Vagina (tissue), 2 donors: Measurements from ENCODE around the gene CHD5. TPM values are rescaled to one million over a fixed set of nuclear protein-coding genes. Genes with fewer than 3 reads are reported as not detected.

Experiments used
- DNase-seq, 2 donors: peaks; one replicate each; pipeline ENCODE4 v3.0.0-alpha.2; 2017; ENCODE audit errors: extremely low spot score in 2 of 2
- H3K27ac ChIP-seq: fragments of 200-600 bp; sonication (generic); one replicate; pipeline ENCODE4 v1.5.1; 2019
- H3K27me3 ChIP-seq: fragments of 200-600 bp; sonication (generic); one replicate; pipeline ENCODE4 v1.5.1; 2019
- H3K36me3 ChIP-seq, 2 donors: fragments of 200-600 bp; sonication (generic); one replicate each; pipeline ENCODE4 v1.5.1; 2017 to 2019
- H3K4me1 ChIP-seq: fragments of 200-600 bp; sonication (generic); one replicate; pipeline ENCODE4 v1.5.1; 2019
- H3K4me3 ChIP-seq, 2 donors: fragments of 200-600 bp; sonication (generic); 1 replicate in 1 of 2; 2 replicates in 1 of 2; pipeline ENCODE4 v1.5.1; 2016 to 2019
- H3K9me3 ChIP-seq: fragments of 200-600 bp; sonication (generic); one replicate; pipeline ENCODE4 v1.5.1; 2019
- POLR2A ChIP-seq, 2 donors: fragments of 450-650 bp; IDR thresholded peaks; one replicate each; pipeline ENCODE4 v1.6.1; 2017; ENCODE audit warnings: antibody characterized with exemption in 2 of 2, mild to moderate bottlenecking in 2 of 2, moderate library complexity in 2 of 2
- POLR2AphosphoS5 ChIP-seq, 2 donors: sonication (generic); formaldehyde crosslinking; IDR thresholded peaks; one replicate each; pipeline ENCODE4 v1.9.0; 2017; ENCODE audit warnings: antibody characterized with exemption in 2 of 2, mild to moderate bottlenecking in 2 of 2, low read depth in 1 of 2; ENCODE audit not compliant: insufficient read depth in 1 of 2
- intact Hi-C: fragments of 100-400 bp; cut with DNase I; formaldehyde crosslinking; loops from one replicate; pipeline ENCODE4 v1.15.1; 2023
- total RNA-seq: library from RNA; depleted of rRNA; stranded (reverse); fragments of >200 nt; gene quantifications from one replicate; pipeline ENCODE4 v1.2.3, GENCODE V29; 2016
- TF ChIP-seq, protein P1 (sequence below), 3 experiments: fragments of 450-650 bp in 2 of 3; fragments of 200-600 bp in 1 of 3; sonication (generic) in 1 of 3; IDR thresholded peaks; one replicate each; pipeline ENCODE4 v1.5.1; 2017 to 2019; ENCODE audit warnings: antibody characterized with exemption in 3 of 3, mild to moderate bottlenecking in 2 of 3, moderate library complexity in 2 of 3

CHD5 gene
- total RNA-seq, 1 donor from 2014 or later: 2.0 TPM

DNA sequence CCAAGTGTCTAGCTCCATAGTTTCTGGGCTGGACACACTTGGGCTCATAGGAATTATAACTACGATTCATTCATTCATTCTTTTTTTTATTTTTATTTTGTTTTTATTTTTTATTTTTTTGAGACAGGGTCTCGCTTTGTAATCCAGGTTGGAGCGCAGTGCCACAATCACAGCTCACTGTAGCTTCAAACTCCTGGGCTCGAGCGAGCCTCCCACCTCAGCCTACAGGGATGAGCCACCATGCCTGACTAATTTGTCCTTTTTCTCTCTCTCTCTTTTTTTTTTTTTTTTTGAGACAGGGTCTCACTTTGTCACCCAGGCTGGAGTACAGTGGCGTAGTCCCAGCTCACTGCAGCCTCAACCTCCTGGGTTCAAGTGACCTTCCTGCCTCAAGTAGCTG is 92.2 kb downstream of the CHD5 start:
- DNase-seq: no peak
- intact Hi-C loops: no loop called here
- H3K4me3 ChIP-seq: no peak overlapping the region

DNA sequence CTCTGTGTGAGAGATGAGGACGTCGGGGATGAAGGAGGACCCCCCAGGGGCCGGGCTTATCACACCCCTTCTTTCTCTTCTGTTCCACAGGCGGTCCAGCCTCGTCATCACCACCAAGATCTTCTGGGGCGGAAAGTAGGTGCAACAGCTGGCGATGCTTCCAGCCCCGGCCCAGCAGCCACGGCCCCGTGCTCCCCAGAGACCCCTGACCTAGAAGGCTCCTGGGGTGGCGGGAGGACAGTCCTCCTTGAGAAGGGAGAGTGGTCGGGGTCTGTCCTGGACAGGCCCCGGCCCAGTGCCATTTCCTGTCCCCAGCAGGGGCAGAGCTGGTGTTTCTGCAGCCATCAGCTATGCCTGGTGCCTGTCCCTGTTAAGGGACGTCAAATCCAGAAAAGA is 92.7 kb downstream of the CHD5 start:
- no peak overlapping the region for H3K4me3 ChIP-seq
- no peak for DNase-seq
- H3K27me3 ChIP-seq: no peaks in the 10 kb centered on the region
- H3K4me1 ChIP-seq: peaks cover 22% of the 10 kb centered on the region
- intact Hi-C loops: no loop called here
- no peaks in the 10 kb centered on the region for H3K9me3 ChIP-seq
- TF ChIP-seq POLR2A (IDR thresholded peaks at IDR 0.05) (no peak), POLR2AphosphoS5 (IDR thresholded peaks at IDR 0.05; ENCODE audit: insufficient read depth in 1 of 2, low read depth in 1 of 2) (no peak)
- TF ChIP-seq, protein P1, sequence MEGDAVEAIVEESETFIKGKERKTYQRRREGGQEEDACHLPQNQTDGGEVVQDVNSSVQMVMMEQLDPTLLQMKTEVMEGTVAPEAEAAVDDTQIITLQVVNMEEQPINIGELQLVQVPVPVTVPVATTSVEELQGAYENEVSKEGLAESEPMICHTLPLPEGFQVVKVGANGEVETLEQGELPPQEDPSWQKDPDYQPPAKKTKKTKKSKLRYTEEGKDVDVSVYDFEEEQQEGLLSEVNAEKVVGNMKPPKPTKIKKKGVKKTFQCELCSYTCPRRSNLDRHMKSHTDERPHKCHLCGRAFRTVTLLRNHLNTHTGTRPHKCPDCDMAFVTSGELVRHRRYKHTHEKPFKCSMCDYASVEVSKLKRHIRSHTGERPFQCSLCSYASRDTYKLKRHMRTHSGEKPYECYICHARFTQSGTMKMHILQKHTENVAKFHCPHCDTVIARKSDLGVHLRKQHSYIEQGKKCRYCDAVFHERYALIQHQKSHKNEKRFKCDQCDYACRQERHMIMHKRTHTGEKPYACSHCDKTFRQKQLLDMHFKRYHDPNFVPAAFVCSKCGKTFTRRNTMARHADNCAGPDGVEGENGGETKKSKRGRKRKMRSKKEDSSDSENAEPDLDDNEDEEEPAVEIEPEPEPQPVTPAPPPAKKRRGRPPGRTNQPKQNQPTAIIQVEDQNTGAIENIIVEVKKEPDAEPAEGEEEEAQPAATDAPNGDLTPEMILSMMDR (IDR thresholded peaks at IDR 0.05): no peak
- no peak overlapping the region for H3K27ac ChIP-seq
- H3K36me3 ChIP-seq: no peaks in the 10 kb centered on the region

More for the DNA sequence above, 92.2 kb downstream of the CHD5 start:
- no peaks in the 10 kb centered on the region for H3K27me3 ChIP-seq
- no peak overlapping the region for H3K27ac ChIP-seq
- TF ChIP-seq, protein P1 (IDR thresholded peaks at IDR 0.05): no peak
- TF ChIP-seq POLR2A (IDR thresholded peaks at IDR 0.05): no peak
- no peak for TF ChIP-seq POLR2AphosphoS5 (IDR thresholded peaks at IDR 0.05; ENCODE audit: insufficient read depth in 1 of 2, low read depth in 1 of 2)
- H3K4me1 ChIP-seq: peaks cover 18% of the 10 kb centered on the region
- H3K9me3 ChIP-seq: no peaks in the 10 kb centered on the region
- no peaks in the 10 kb centered on the region for H3K36me3 ChIP-seq

DNA sequence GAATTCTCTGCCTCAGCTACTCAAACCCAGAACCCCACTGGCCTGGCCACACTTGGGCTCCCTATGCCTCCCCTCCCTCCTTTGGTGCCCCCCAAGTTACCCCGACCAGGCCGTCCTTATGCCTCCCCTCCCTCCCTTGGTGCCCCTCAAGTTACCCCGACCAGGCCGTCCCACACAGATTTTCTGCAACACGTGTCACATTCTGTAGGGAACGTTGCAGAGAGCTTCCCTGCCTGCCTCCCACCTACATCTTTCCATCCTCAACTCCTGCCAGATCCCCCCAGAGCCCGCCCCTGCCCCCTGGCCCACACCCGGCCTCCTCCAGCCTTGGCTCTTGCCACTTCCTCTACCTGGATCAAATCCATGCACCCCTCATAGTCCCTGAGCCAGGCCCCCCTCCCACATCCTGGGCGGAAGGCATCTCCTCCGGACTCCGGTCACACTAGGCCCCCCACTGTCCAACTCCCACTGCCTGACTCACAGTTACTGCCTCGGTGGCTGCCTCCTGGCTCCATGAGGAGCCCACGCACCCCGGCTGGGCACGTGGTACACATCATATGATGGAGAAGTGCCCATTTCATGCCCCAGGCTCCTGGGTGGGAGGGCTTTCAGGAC is 93.3 kb downstream of the CHD5 start:
- Histone ChIP-seq H3K4me3 (no peak overlapping the region), H3K27ac (no peak overlapping the region), H3K4me1 (peaks cover 26% of the 10 kb centered on the region), H3K36me3 (no peaks in the 10 kb centered on the region), H3K27me3 (no peaks in the 10 kb centered on the region), H3K9me3 (no peaks in the 10 kb centered on the region)
- intact Hi-C loops: no loop called here
- no peak for TF ChIP-seq POLR2A (IDR thresholded peaks at IDR 0.05)
- TF ChIP-seq, protein P1 (IDR thresholded peaks at IDR 0.05): no peak
- no peak for TF ChIP-seq POLR2AphosphoS5 (IDR thresholded peaks at IDR 0.05; ENCODE audit: insufficient read depth in 1 of 2, low read depth in 1 of 2)
- DNase-seq: no peak

DNA sequence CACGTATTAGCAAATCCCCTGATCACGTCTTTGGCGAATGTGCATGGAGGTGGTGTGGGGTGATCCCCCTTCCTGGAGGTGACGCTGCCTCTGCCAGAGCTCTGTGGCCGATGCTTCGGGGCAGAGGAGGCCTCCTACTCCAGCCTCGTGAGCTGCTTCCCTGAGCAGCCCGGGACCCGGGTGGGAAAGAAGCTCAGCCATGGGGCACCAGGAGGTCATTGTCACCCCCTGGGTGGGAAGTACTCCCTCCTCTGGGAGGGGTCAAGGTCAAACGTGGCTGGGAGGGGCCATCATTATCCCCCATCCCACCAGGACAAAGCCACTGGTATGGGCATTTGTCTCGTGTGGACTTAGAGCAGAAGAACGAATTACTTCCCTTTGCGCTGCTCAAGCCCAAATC is 93.8 kb downstream of the CHD5 start:
- Histone ChIP-seq H3K27me3 (no peaks in the 10 kb centered on the region), H3K36me3 (no peaks in the 10 kb centered on the region), H3K9me3 (no peaks in the 10 kb centered on the region), H3K27ac (no peak overlapping the region), H3K4me3 (no peak overlapping the region), H3K4me1 (peaks cover 31% of the 10 kb centered on the region)
- TF ChIP-seq POLR2AphosphoS5 (IDR thresholded peaks at IDR 0.05; ENCODE audit: insufficient read depth in 1 of 2, low read depth in 1 of 2) (no peak), POLR2A (IDR thresholded peaks at IDR 0.05) (no peak)
- TF ChIP-seq, protein P1 (IDR thresholded peaks at IDR 0.05): no peak
- intact Hi-C loops: no loop called here
- DNase-seq: no peak

DNA sequence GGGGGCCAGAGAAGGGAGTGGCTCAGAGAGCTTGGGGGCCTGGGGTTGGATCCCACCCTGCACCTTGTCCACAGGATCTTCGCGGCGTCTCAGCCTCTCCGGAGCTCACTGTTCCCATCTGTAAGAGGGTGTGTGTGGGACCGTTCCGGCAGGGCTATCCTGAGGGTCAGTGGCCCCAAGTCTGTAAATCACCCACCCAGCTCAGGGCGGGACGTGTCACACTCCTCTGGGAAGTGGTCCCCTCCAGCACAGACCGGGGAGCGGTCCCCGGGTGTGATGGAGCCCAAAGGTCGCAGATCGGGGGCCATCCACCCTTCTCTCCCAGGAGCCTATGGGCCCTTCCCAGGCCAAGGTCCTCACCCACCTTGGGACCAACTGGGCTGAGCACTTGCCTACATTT is 94.5 kb downstream of the CHD5 start:
- Histone ChIP-seq H3K9me3 (no peaks in the 10 kb centered on the region), H3K27me3 (no peaks in the 10 kb centered on the region), H3K27ac (no peak overlapping the region), H3K4me3 (no peak overlapping the region), H3K36me3 (no peaks in the 10 kb centered on the region), H3K4me1 (peaks cover 31% of the 10 kb centered on the region)
- no peak for TF ChIP-seq POLR2AphosphoS5 (IDR thresholded peaks at IDR 0.05; ENCODE audit: insufficient read depth in 1 of 2, low read depth in 1 of 2)
- TF ChIP-seq, protein P1 (IDR thresholded peaks at IDR 0.05): no peak
- no peak for TF ChIP-seq POLR2A (IDR thresholded peaks at IDR 0.05)
- intact Hi-C loops: no loop called here
- no peak for DNase-seq
